Measurements from ENCODE around the gene RSF1.

DNA sequence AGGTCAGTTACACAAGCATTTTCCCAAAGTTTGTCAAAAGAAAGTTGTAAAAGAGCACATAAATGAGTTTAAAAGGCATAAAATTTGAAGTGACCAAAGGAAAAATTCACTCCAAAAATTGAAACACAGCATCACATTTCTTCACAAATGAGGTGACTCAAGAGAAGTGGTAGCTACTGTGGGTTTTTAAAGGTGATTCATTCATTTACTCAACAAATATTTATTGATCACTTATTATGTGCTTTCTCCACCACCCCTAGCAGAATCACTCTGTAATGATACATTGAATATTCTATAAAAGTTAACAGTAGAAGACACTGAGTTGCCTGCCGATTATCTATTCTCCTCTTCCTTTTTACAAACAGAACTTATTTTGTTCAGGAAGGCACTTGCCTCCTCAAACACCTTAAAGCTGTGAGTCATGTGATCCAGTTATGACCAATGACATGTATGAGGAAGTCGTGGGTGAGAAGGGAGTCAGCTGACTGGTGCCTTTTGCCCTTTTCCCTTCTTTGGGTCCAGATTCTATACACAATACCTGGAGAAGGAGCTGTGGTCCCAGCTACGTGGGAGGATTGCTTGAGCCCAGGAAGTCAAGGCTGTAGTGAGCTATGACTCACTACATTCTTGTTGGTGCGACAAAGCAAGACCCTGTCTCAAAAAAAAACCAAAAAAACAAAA, 115.2 kb downstream of the RSF1 start:
- no peak for TF ChIP-seq POLR2A (IDR thresholded peaks at IDR 0.05)
- TF ChIP-seq, protein P1, sequence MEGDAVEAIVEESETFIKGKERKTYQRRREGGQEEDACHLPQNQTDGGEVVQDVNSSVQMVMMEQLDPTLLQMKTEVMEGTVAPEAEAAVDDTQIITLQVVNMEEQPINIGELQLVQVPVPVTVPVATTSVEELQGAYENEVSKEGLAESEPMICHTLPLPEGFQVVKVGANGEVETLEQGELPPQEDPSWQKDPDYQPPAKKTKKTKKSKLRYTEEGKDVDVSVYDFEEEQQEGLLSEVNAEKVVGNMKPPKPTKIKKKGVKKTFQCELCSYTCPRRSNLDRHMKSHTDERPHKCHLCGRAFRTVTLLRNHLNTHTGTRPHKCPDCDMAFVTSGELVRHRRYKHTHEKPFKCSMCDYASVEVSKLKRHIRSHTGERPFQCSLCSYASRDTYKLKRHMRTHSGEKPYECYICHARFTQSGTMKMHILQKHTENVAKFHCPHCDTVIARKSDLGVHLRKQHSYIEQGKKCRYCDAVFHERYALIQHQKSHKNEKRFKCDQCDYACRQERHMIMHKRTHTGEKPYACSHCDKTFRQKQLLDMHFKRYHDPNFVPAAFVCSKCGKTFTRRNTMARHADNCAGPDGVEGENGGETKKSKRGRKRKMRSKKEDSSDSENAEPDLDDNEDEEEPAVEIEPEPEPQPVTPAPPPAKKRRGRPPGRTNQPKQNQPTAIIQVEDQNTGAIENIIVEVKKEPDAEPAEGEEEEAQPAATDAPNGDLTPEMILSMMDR (IDR thresholded peaks at IDR 0.05): no peak

All from uterus (tissue), 2 donors.